Fibroblast of the aortic adventitia (primary cell): ENCODE measurements around the gene C20orf141. TPM values are rescaled to one million over a fixed set of nuclear protein-coding genes. Genes with fewer than 3 reads are reported as not detected.

ENCODE experiments used
- DNase-seq: peaks from one replicate; pipeline ENCODE4 v3.0.0-alpha.2; 2010; ENCODE audit warnings: low read depth
- H3K4me3 ChIP-seq: 2 replicates; pipeline ENCODE4 v1.5.1; 2011; ENCODE audit warnings: low read depth, mild to moderate bottlenecking, control low read depth, low read length, moderate library complexity
- total RNA-seq: library from RNA; depleted of rRNA; stranded (reverse); fragments of >200 nt; gene quantifications from 2 replicates; pipeline ENCODE4 v1.2.3, GENCODE V29; 2012; ENCODE audit warnings: low replicate concordance
- TF ChIP-seq, protein P1 (sequence below): IDR thresholded peaks from 2 replicates; pipeline ENCODE4 v1.5.1; 2011; ENCODE audit warnings: mild to moderate bottlenecking, low read length, control low read depth, inconsistent platforms; ENCODE audit not compliant: insufficient read depth

Gene C20orf141
- total RNA-seq, 1 donor = not detected

DNA sequence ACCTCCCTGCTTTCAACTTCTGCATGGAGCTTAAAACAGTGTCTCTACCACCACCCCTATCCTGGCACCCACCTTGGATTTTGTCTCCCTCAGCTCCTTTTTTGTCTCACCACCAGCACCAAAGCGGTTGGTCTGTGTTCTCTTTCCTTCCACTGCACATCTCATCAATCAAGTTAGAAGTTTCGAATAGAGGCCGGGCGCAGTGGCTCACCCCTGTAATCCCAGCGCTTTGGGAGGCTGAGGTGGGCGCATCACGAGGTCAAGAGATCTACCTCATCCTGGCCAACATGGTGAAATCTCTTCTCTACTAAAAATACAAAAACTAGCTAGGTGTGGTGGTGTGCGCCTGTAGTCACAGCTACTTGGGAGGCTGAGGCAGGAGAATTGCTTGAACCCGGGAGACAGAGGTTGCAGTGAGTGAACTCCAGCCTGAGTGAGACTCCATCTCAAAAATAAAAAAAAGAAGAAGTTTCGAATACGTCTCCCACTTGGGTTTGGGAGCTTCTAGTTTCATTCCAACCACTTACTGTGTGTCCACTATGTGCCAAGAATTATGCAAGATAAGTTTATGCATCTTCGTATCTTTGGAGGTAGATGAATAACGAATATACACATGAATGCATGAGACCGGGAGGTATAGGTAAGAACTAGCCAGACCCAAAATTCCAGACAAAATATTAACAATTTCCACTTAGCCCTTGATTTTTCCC is 19.8 kb downstream of the C20orf141 start:
- no peak for DNase-seq
- H3K4me3 ChIP-seq = no peak overlapping the region
- TF ChIP-seq, protein P1, sequence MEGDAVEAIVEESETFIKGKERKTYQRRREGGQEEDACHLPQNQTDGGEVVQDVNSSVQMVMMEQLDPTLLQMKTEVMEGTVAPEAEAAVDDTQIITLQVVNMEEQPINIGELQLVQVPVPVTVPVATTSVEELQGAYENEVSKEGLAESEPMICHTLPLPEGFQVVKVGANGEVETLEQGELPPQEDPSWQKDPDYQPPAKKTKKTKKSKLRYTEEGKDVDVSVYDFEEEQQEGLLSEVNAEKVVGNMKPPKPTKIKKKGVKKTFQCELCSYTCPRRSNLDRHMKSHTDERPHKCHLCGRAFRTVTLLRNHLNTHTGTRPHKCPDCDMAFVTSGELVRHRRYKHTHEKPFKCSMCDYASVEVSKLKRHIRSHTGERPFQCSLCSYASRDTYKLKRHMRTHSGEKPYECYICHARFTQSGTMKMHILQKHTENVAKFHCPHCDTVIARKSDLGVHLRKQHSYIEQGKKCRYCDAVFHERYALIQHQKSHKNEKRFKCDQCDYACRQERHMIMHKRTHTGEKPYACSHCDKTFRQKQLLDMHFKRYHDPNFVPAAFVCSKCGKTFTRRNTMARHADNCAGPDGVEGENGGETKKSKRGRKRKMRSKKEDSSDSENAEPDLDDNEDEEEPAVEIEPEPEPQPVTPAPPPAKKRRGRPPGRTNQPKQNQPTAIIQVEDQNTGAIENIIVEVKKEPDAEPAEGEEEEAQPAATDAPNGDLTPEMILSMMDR = no peak

DNA sequence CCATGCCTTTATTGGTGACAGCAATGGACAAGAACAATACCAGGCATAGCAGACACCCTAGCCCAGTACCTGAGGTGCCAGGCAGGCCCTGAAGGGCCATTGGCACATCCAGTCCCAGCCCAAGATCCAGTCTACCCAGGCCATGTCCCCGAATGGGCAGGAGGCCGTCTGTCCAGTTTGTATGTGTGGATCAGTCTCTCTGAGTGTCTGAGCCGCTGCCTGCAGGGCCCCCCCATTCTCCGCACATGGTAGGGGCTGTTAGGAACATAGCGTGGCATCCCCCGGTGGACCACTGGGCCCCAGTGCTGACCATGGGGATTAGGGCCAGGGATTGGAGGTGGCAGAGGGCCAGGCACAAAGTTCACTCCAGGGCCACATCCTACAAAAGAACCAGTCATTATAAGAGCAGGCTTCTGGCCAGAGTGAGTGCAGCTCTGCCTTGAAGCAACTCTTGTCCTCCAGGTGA is 20.6 kb downstream of the C20orf141 start:
- TF ChIP-seq, protein P1 = no peak
- no peak for DNase-seq

DNA sequence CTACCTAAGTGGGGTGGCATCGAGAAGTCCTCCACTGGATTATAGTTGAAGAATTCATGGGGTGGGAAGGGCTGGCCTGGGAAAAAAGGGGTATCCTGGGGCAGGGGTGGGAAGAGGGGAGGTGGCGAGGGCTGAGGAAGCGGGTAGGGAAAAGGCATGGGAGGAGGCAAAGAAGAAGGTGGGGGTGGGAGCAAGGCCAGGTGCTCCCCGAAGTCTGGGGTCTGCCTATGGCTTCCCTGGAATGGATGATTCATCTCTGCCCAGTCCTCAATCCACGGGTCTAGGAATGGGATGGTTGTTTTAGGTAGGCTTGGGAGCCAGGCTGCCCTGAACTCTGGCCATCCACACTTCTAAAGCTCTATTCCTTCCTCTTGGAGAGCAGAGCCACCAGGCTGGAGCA is 21.2 kb downstream of the C20orf141 start:
- H3K4me3 ChIP-seq = no peak overlapping the region
- TF ChIP-seq, protein P1 = no peak
- no peak for DNase-seq

More for the DNA sequence above, 20.6 kb downstream of the C20orf141 start:
- no peak overlapping the region for H3K4me3 ChIP-seq

DNA sequence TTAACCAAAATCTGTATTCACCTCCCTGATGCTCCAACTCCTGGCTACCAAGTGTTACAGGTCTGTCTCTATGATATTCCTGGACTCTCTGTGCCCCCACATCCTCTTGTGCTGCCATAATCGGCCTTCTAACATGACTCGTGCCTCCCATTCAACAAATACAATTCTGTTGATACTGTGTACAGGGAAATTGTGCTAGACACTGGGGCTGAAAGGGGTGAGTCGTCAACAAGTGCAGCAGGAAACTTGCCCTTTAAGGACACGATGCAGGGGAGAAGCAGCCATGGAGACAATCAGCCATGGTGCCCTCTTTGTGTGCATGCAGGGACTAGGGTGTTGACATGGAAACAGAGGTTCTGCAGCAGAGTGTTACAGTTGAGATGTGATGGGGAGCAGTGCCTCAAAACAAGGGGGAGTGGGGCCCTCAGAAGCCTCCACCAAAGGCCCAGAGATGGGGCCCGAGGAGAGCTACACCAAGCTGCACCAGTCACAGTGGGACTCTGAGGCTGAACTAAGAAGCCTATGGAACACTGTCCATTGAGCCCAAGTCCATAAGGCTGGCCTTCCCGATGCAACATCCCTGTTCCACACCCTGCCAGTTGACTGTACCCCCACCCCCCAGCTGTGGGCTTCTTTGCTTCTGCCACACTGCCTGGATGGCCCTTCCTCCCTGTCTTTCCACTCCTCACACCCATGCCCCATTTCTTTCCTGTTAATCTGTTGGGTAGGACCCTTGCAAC is 22.6 kb downstream of the C20orf141 start:
- TF ChIP-seq, protein P1 = no peak
- no peak for DNase-seq
- no peak overlapping the region for H3K4me3 ChIP-seq

DNA sequence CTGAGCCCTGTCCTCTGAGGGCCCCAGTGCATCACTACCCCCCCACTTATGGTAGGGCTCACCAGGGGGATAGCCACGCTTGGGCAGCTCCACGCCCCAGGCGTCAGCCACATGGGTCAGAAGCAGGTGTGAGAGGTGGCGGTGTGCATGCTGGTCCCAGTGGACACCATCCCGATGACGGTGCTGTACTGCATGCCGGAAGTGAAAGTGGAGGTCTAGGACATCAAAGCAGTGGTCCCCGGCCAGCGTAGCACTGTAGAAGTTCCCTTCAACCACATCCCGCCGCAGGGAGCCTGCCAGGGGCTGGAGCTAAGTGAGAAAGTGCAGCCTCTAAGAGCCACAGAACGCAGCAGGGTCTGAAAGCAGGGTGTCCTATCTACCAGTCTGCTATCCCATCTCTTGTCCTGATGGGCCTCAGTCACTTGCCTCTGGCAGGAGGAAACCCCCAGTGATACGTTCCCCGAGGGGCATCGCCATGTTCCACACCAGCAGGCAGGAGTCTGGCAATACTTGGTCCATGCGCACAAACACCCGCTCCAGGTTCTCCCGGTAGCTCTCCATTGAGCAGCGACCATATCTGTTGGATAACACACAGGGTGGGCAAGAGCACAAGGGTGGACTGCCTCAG is 23.5 kb downstream of the C20orf141 start:
- TF ChIP-seq, protein P1 = no peak
- H3K4me3 ChIP-seq = no peak overlapping the region
- DNase-seq = no peak

DNA sequence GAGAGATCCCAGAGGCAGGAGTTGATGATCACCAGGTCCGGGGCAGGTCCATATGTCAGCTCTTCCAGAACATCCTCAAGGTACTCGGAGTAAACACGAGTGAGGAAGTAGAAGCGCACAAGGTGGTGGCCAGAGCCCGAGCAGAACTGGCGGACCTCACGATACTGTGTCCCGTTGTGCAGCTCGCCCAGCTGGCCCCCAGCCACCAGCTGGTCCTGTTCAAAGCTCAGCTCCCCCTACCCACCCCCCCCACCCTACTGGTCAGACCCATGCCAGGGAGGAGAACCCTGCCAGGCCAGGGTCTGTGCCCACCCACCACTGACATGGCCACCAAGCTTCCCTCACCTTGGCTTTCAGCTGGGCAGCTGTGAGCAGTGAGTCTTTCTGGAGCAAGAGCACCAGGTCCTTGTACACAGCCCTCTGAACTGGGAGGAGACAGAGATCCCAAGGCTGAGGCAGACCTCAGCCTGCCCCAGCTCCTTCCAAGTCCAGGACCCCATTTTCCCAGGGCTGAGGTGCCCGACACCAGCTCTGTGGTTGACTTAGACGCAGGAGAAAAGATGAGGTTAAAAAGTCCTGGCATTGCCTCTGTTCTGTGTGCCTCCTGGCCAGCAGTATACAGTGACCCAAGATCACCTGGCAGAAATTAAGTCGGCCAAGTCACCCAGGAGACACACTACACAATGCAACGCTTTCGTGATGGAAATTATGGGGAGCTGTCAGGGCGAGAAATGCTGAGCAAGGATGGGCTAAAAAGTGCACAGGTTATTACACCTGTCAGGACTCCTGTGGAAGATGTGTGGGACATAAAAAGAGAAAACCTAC is 24.3 kb downstream of the C20orf141 start:
- TF ChIP-seq, protein P1 = no peak
- no peak for DNase-seq
- H3K4me3 ChIP-seq = no peak overlapping the region
